Body of pancreas (tissue), 4 donors: Measurements from ENCODE around the gene FAM193A.

ENCODE experiments used
- CTCF ChIP-seq, 7 experiments: fragments of 450-650 bp in 4 of 7; fragments of 200-600 bp in 3 of 7; sonication (generic) in 3 of 7; IDR thresholded peaks; one replicate each; pipeline ENCODE4 v1.5.1; 2016 to 2019; ENCODE audit warnings: antibody characterized with exemption in 7 of 7
- POLR2A ChIP-seq, 3 donors: fragments of 450-650 bp; IDR thresholded peaks; one replicate each; pipeline ENCODE4 v1.6.1; 2016; ENCODE audit warnings: antibody characterized with exemption in 3 of 3, mild to moderate bottlenecking in 2 of 3

- TF ChIP-seq CTCF (IDR thresholded peaks at IDR 0.05) = no peak
- TF ChIP-seq POLR2A (IDR thresholded peaks at IDR 0.05) = no peak
Measured at GRCh38 chr4:2698951-2699505, 162.6 kb downstream of the FAM193A start.
